GM23338 (cell line): ENCODE results near the gene BLTP3A.

Source experiments
- CREB1 ChIP-seq: fragments of 250-450 bp; sonication (Bioruptor Pico); IDR thresholded peaks from 2 replicates; pipeline ENCODE4 v1.5.0; 2020; ENCODE audit warnings: low read depth, mild to moderate bottlenecking, moderate library complexity
- CTCF ChIP-seq, 2 experiments: fragments of 200-600 bp in 1 of 2; sonication (generic) in 1 of 2; conservative IDR thresholded peaks; 2 replicates each; pipeline versions ENCODE4 v1.5.1 to v1.6.1; 2016 to 2017; ENCODE audit warnings: antibody characterized with exemption in 2 of 2, low read depth in 2 of 2, mild to moderate bottlenecking in 2 of 2, moderate library complexity in 1 of 2
- EZH2 ChIP-seq: fragments of 200-600 bp; sonication (generic); IDR thresholded peaks from one replicate; pipeline ENCODE4 v1.8.0; 2017; ENCODE audit warnings: antibody characterized with exemption, mild to moderate bottlenecking, low read depth; ENCODE audit not compliant: unreplicated experiment
- EZH2phosphoT487 ChIP-seq: fragments of 200-600 bp; sonication (generic); IDR thresholded peaks from one replicate; pipeline ENCODE4 v1.8.1; 2018; ENCODE audit warnings: antibody characterized with exemption; ENCODE audit not compliant: unreplicated experiment
- JUNB ChIP-seq: IDR thresholded peaks from one replicate; pipeline ENCODE4 v1.6.1; 2016; ENCODE audit warnings: antibody characterized with exemption; ENCODE audit not compliant: unreplicated experiment
- NANOG ChIP-seq: IDR thresholded peaks from 2 replicates; pipeline ENCODE4 v1.6.1; 2016; ENCODE audit warnings: antibody characterized with exemption, borderline replicate concordance
- POLR2AphosphoS5 ChIP-seq: IDR thresholded peaks from 2 replicates; pipeline ENCODE4 v1.6.1; 2016; ENCODE audit warnings: antibody characterized with exemption, low read depth
- STAT1 ChIP-seq: IDR thresholded peaks from one replicate; pipeline ENCODE4 v1.6.1; 2016; ENCODE audit warnings: antibody characterized with exemption; ENCODE audit not compliant: unreplicated experiment
- ZNF114 ChIP-seq: fragments of 250-450 bp; sonication (Bioruptor Pico); IDR thresholded peaks from 2 replicates; pipeline ENCODE4 v1.5.0; 2020; ENCODE audit warnings: mild to moderate bottlenecking, moderate library complexity
- ZNF331 ChIP-seq: fragments of 250-450 bp; sonication (Bioruptor Pico); IDR thresholded peaks from 2 replicates; pipeline ENCODE4 v1.5.0; 2020; ENCODE audit warnings: low read depth, mild to moderate bottlenecking, moderate library complexity
- TF ChIP-seq, protein P1 (sequence below): IDR thresholded peaks from 2 replicates; pipeline ENCODE4 v1.6.1; 2016; ENCODE audit warnings: antibody characterized with exemption
- TF ChIP-seq, protein P2 (sequence below): IDR thresholded peaks from one replicate; pipeline ENCODE4 v1.6.1; 2018; ENCODE audit warnings: antibody characterized with exemption; ENCODE audit not compliant: unreplicated experiment
- TF ChIP-seq, protein P3 (sequence below): fragments of 250-450 bp; sonication (Bioruptor Pico); IDR thresholded peaks from 2 replicates; pipeline ENCODE4 v1.5.0; 2020; ENCODE audit warnings: mild to moderate bottlenecking, moderate library complexity

- TF ChIP-seq CREB1 (CRISPR knock-in tag) (no peak), EZH2 (no peak), CTCF (conservative IDR thresholded peaks at IDR 0.05; ENCODE audit: low read depth in 2 of 2) (no peak), POLR2AphosphoS5 (no peak), ZNF114 (no peak), EZH2phosphoT487 (no peak), NANOG (no peak), JUNB (no peak), ZNF331 (CRISPR knock-in tag) (no peak), STAT1 (no peak)
- TF ChIP-seq, protein P1, sequence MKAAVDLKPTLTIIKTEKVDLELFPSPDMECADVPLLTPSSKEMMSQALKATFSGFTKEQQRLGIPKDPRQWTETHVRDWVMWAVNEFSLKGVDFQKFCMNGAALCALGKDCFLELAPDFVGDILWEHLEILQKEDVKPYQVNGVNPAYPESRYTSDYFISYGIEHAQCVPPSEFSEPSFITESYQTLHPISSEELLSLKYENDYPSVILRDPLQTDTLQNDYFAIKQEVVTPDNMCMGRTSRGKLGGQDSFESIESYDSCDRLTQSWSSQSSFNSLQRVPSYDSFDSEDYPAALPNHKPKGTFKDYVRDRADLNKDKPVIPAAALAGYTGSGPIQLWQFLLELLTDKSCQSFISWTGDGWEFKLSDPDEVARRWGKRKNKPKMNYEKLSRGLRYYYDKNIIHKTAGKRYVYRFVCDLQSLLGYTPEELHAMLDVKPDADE, result no peak
- TF ChIP-seq, protein P2, sequence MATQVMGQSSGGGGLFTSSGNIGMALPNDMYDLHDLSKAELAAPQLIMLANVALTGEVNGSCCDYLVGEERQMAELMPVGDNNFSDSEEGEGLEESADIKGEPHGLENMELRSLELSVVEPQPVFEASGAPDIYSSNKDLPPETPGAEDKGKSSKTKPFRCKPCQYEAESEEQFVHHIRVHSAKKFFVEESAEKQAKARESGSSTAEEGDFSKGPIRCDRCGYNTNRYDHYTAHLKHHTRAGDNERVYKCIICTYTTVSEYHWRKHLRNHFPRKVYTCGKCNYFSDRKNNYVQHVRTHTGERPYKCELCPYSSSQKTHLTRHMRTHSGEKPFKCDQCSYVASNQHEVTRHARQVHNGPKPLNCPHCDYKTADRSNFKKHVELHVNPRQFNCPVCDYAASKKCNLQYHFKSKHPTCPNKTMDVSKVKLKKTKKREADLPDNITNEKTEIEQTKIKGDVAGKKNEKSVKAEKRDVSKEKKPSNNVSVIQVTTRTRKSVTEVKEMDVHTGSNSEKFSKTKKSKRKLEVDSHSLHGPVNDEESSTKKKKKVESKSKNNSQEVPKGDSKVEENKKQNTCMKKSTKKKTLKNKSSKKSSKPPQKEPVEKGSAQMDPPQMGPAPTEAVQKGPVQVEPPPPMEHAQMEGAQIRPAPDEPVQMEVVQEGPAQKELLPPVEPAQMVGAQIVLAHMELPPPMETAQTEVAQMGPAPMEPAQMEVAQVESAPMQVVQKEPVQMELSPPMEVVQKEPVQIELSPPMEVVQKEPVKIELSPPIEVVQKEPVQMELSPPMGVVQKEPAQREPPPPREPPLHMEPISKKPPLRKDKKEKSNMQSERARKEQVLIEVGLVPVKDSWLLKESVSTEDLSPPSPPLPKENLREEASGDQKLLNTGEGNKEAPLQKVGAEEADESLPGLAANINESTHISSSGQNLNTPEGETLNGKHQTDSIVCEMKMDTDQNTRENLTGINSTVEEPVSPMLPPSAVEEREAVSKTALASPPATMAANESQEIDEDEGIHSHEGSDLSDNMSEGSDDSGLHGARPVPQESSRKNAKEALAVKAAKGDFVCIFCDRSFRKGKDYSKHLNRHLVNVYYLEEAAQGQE, result no peak
- TF ChIP-seq, protein P3, sequence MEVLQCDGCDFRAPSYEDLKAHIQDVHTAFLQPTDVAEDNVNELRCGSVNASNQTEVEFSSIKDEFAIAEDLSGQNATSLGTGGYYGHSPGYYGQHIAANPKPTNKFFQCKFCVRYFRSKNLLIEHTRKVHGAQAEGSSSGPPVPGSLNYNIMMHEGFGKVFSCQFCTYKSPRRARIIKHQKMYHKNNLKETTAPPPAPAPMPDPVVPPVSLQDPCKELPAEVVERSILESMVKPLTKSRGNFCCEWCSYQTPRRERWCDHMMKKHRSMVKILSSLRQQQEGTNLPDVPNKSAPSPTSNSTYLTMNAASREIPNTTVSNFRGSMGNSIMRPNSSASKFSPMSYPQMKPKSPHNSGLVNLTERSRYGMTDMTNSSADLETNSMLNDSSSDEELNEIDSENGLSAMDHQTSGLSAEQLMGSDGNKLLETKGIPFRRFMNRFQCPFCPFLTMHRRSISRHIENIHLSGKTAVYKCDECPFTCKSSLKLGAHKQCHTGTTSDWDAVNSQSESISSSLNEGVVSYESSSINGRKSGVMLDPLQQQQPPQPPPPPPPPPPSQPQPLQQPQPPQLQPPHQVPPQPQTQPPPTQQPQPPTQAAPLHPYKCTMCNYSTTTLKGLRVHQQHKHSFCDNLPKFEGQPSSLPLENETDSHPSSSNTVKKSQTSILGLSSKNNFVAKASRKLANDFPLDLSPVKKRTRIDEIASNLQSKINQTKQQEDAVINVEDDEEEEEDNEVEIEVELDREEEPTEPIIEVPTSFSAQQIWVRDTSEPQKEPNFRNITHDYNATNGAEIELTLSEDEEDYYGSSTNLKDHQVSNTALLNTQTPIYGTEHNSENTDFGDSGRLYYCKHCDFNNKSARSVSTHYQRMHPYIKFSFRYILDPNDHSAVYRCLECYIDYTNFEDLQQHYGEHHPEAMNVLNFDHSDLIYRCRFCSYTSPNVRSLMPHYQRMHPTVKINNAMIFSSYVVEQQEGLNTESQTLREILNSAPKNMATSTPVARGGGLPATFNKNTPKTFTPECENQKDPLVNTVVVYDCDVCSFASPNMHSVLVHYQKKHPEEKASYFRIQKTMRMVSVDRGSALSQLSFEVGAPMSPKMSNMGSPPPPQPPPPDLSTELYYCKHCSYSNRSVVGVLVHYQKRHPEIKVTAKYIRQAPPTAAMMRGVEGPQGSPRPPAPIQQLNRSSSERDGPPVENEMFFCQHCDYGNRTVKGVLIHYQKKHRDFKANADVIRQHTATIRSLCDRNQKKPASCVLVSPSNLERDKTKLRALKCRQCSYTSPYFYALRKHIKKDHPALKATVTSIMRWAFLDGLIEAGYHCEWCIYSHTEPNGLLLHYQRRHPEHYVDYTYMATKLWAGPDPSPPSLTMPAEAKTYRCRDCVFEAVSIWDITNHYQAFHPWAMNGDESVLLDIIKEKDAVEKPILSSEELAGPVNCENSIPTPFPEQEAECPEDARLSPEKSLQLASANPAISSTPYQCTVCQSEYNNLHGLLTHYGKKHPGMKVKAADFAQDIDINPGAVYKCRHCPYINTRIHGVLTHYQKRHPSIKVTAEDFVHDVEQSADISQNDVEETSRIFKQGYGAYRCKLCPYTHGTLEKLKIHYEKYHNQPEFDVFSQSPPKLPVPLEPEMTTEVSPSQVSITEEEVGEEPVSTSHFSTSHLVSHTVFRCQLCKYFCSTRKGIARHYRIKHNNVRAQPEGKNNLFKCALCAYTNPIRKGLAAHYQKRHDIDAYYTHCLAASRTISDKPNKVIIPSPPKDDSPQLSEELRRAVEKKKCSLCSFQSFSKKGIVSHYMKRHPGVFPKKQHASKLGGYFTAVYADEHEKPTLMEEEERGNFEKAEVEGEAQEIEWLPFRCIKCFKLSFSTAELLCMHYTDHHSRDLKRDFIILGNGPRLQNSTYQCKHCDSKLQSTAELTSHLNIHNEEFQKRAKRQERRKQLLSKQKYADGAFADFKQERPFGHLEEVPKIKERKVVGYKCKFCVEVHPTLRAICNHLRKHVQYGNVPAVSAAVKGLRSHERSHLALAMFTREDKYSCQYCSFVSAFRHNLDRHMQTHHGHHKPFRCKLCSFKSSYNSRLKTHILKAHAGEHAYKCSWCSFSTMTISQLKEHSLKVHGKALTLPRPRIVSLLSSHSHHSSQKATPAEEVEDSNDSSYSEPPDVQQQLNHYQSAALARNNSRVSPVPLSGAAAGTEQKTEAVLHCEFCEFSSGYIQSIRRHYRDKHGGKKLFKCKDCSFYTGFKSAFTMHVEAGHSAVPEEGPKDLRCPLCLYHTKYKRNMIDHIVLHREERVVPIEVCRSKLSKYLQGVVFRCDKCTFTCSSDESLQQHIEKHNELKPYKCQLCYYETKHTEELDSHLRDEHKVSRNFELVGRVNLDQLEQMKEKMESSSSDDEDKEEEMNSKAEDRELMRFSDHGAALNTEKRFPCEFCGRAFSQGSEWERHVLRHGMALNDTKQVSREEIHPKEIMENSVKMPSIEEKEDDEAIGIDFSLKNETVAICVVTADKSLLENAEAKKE, result no peak
Observed at GRCh38 chr6:34757687-34758274, 34.1 kb upstream of the BLTP3A start.
